ENCODE results near the gene PTGES.

The PTGES gene

GRCh38 chr9:129732946-129733631, 19.8 kb downstream of the PTGES start:
- no peaks in the 10 kb centered on the region for H3K9me3 ChIP-seq (ENCODE audit: control insufficient read depth, low read length)
- H3K4me3 ChIP-seq (ENCODE audit: insufficient read depth, low read depth, low read length, poor library complexity, severe bottlenecking): no peak overlapping the region
- no peak overlapping the region for H3K27ac ChIP-seq (ENCODE audit: insufficient read depth, low read length, poor library complexity, severe bottlenecking)
- no peak for DNase-seq
- no peaks in the 10 kb centered on the region for H3K36me3 ChIP-seq (ENCODE audit: control insufficient read depth, insufficient read depth, low read length)
- peaks cover 7% of the 10 kb centered on the region for H3K4me1 ChIP-seq (ENCODE audit: control insufficient read depth, insufficient read depth, low read length, poor library complexity, severe bottlenecking)
- no peaks in the 10 kb centered on the region for H3K27me3 ChIP-seq (replicated peaks; ENCODE audit: control insufficient read depth, insufficient read depth, low read length, poor library complexity, severe bottlenecking)

GRCh38 chr9:129732100-129732499, 20.7 kb downstream of the PTGES start:
- Histone ChIP-seq H3K9me3 (ENCODE audit: control insufficient read depth, low read length) (no peaks in the 10 kb centered on the region), H3K36me3 (ENCODE audit: control insufficient read depth, insufficient read depth, low read length) (no peaks in the 10 kb centered on the region), H3K27ac (ENCODE audit: insufficient read depth, low read length, poor library complexity, severe bottlenecking) (no peak overlapping the region), H3K27me3 (replicated peaks; ENCODE audit: control insufficient read depth, insufficient read depth, low read length, poor library complexity, severe bottlenecking) (no peaks in the 10 kb centered on the region), H3K4me3 (ENCODE audit: insufficient read depth, low read depth, low read length, poor library complexity, severe bottlenecking) (no peak overlapping the region), H3K4me1 (ENCODE audit: control insufficient read depth, insufficient read depth, low read length, poor library complexity, severe bottlenecking) (no peaks in the 10 kb centered on the region)
- no peak for DNase-seq

GRCh38 chr9:129731477-129732085, 21.3 kb downstream of the PTGES start:
- Histone ChIP-seq H3K36me3 (ENCODE audit: control insufficient read depth, insufficient read depth, low read length) (no peaks in the 10 kb centered on the region), H3K27me3 (replicated peaks; ENCODE audit: control insufficient read depth, insufficient read depth, low read length, poor library complexity, severe bottlenecking) (no peaks in the 10 kb centered on the region), H3K9me3 (ENCODE audit: control insufficient read depth, low read length) (no peaks in the 10 kb centered on the region), H3K27ac (ENCODE audit: insufficient read depth, low read length, poor library complexity, severe bottlenecking) (no peak overlapping the region), H3K4me3 (ENCODE audit: insufficient read depth, low read depth, low read length, poor library complexity, severe bottlenecking) (no peak overlapping the region), H3K4me1 (ENCODE audit: control insufficient read depth, insufficient read depth, low read length, poor library complexity, severe bottlenecking) (no peaks in the 10 kb centered on the region)
- DNase-seq: no peak

GRCh38 chr9:129728744-129729143, 24.1 kb downstream of the PTGES start:
- Histone ChIP-seq H3K27me3 (replicated peaks; ENCODE audit: control insufficient read depth, insufficient read depth, low read length, poor library complexity, severe bottlenecking) (no peaks in the 10 kb centered on the region), H3K9me3 (ENCODE audit: control insufficient read depth, low read length) (no peaks in the 10 kb centered on the region), H3K4me3 (ENCODE audit: insufficient read depth, low read depth, low read length, poor library complexity, severe bottlenecking) (no peak overlapping the region), H3K4me1 (ENCODE audit: control insufficient read depth, insufficient read depth, low read length, poor library complexity, severe bottlenecking) (no peaks in the 10 kb centered on the region), H3K36me3 (ENCODE audit: control insufficient read depth, insufficient read depth, low read length) (no peaks in the 10 kb centered on the region), H3K27ac (ENCODE audit: insufficient read depth, low read length, poor library complexity, severe bottlenecking) (no peak overlapping the region)
- DNase-seq: no peak

GRCh38 chr9:129726322-129727160, 26.3 kb downstream of the PTGES start:
- Histone ChIP-seq H3K4me3 (ENCODE audit: insufficient read depth, low read depth, low read length, poor library complexity, severe bottlenecking) (no peak overlapping the region), H3K27me3 (replicated peaks; ENCODE audit: control insufficient read depth, insufficient read depth, low read length, poor library complexity, severe bottlenecking) (no peaks in the 10 kb centered on the region), H3K4me1 (ENCODE audit: control insufficient read depth, insufficient read depth, low read length, poor library complexity, severe bottlenecking) (no peaks in the 10 kb centered on the region), H3K9me3 (ENCODE audit: control insufficient read depth, low read length) (no peaks in the 10 kb centered on the region), H3K27ac (ENCODE audit: insufficient read depth, low read length, poor library complexity, severe bottlenecking) (no peak overlapping the region), H3K36me3 (ENCODE audit: control insufficient read depth, insufficient read depth, low read length) (no peaks in the 10 kb centered on the region)
- peak; percentile 7 to 15 (median 12) for DNase-seq

GRCh38 chr9:129725795-129726251, 27.0 kb downstream of the PTGES start:
- no peaks in the 10 kb centered on the region for H3K27me3 ChIP-seq (replicated peaks; ENCODE audit: control insufficient read depth, insufficient read depth, low read length, poor library complexity, severe bottlenecking)
- H3K27ac ChIP-seq (ENCODE audit: insufficient read depth, low read length, poor library complexity, severe bottlenecking): no peak overlapping the region
- H3K36me3 ChIP-seq (ENCODE audit: control insufficient read depth, insufficient read depth, low read length): no peaks in the 10 kb centered on the region
- no peak overlapping the region for H3K4me3 ChIP-seq (ENCODE audit: insufficient read depth, low read depth, low read length, poor library complexity, severe bottlenecking)
- no peaks in the 10 kb centered on the region for H3K4me1 ChIP-seq (ENCODE audit: control insufficient read depth, insufficient read depth, low read length, poor library complexity, severe bottlenecking)
- no peak for DNase-seq
- H3K9me3 ChIP-seq (ENCODE audit: control insufficient read depth, low read length): no peaks in the 10 kb centered on the region

GRCh38 chr9:129724456-129725190, 28.2 kb downstream of the PTGES start:
- Histone ChIP-seq H3K27ac (ENCODE audit: insufficient read depth, low read length, poor library complexity, severe bottlenecking) (no peak overlapping the region), H3K27me3 (replicated peaks; ENCODE audit: control insufficient read depth, insufficient read depth, low read length, poor library complexity, severe bottlenecking) (no peaks in the 10 kb centered on the region), H3K9me3 (ENCODE audit: control insufficient read depth, low read length) (no peaks in the 10 kb centered on the region), H3K4me1 (ENCODE audit: control insufficient read depth, insufficient read depth, low read length, poor library complexity, severe bottlenecking) (no peaks in the 10 kb centered on the region), H3K4me3 (ENCODE audit: insufficient read depth, low read depth, low read length, poor library complexity, severe bottlenecking) (no peak overlapping the region), H3K36me3 (ENCODE audit: control insufficient read depth, insufficient read depth, low read length) (no peaks in the 10 kb centered on the region)
- DNase-seq: no peak

GRCh38 chr9:129722913-129723312, 29.9 kb downstream of the PTGES start:
- H3K4me1 ChIP-seq (ENCODE audit: control insufficient read depth, insufficient read depth, low read length, poor library complexity, severe bottlenecking): no peaks in the 10 kb centered on the region
- no peaks in the 10 kb centered on the region for H3K9me3 ChIP-seq (ENCODE audit: control insufficient read depth, low read length)
- no peak for DNase-seq
- H3K27ac ChIP-seq (ENCODE audit: insufficient read depth, low read length, poor library complexity, severe bottlenecking): no peak overlapping the region
- H3K27me3 ChIP-seq (replicated peaks; ENCODE audit: control insufficient read depth, insufficient read depth, low read length, poor library complexity, severe bottlenecking): no peaks in the 10 kb centered on the region
- no peak overlapping the region for H3K4me3 ChIP-seq (ENCODE audit: insufficient read depth, low read depth, low read length, poor library complexity, severe bottlenecking)
- H3K36me3 ChIP-seq (ENCODE audit: control insufficient read depth, insufficient read depth, low read length): no peaks in the 10 kb centered on the region

GRCh38 chr9:129720865-129721545, 31.8 kb downstream of the PTGES start:
- H3K9me3 ChIP-seq (ENCODE audit: control insufficient read depth, low read length): no peaks in the 10 kb centered on the region
- no peak for DNase-seq
- H3K27ac ChIP-seq (ENCODE audit: insufficient read depth, low read length, poor library complexity, severe bottlenecking): no peak overlapping the region
- H3K4me1 ChIP-seq (ENCODE audit: control insufficient read depth, insufficient read depth, low read length, poor library complexity, severe bottlenecking): no peaks in the 10 kb centered on the region
- no peaks in the 10 kb centered on the region for H3K27me3 ChIP-seq (replicated peaks; ENCODE audit: control insufficient read depth, insufficient read depth, low read length, poor library complexity, severe bottlenecking)
- no peak overlapping the region for H3K4me3 ChIP-seq (ENCODE audit: insufficient read depth, low read depth, low read length, poor library complexity, severe bottlenecking)
- no peaks in the 10 kb centered on the region for H3K36me3 ChIP-seq (ENCODE audit: control insufficient read depth, insufficient read depth, low read length)
